ENCODE data around the gene PRSS33.

PRSS33 gene

DNA sequence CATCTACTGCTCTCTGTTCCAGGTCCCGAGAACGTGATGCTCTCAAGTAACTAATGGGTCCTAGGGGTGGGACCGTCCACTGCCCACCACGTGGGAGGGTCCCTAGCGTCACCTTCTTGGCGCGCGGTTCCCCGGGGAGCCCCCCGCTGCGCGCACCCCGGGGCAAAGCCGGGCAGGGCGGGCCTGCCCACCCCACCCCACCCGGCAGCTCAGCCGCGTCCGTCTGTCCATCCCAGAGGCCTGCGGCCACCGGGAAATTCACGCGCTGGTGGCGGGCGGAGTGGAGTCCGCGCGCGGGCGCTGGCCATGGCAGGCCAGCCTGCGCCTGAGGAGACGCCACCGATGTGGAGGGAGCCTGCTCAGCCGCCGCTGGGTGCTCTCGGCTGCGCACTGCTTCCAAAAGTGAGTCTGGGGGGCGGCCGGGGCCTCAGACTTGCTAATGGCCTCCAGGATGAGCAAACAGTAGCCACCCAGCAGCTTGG lies 11.4 kb upstream of the PRSS33 start:
- DNase-seq (ENCODE audit: low read depth) = no peak

DNA sequence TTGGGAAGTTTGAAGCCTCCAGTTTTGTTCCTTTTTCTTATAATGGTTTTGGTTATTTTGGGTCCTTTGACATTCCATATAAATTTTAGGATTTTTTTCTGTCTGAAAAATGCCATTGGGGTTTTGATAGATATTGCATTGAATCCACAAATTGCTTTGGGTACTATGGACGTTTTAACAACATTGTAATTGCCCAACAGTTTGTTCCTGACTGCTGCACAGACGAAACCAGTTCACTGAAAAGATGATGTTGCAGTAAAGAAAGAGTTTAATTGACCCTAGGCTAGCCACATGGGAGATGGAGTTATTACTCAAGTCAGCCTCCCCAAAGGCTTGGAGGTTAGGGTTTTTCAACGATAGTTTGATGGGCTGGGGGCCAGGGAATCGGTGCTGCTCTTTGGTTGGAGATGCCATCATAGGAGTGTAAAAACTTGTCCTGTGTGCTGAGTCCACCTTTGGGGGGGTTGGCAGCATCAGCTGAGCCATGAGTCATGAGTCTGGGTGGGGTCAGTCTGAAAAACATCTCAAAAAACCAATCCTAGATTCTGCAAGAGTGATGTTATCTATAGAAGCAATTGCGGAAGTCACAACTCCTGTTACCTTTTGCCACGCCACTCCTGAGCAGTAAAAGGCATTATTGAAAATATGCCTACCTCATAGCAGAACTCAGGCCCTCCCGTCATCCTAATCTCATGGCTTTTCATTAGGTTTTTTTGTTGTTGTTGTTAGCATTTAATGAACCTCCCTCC lies 8.2 kb upstream of the PRSS33 start:
- DNase-seq (ENCODE audit: low read depth) = no peak

DNA sequence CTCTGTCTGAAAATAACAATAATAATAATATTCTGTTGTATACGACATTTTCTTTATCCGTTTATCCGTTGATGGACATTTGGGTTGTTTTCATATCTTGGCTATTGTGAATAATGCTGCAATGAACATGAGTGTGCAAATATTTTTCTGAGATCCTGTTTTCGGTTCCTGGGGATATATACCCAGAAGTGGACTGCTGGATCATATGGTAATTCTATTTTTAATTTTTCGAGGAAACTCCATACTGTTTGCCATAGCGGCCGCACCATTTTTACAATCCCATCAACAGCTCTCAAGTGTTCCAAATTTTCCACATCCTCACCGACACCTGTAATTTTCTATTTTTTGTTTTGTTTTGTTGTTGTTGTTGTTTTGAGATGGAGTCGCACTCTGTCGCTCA lies 5.6 kb upstream of the PRSS33 start:
- no peak for DNase-seq (ENCODE audit: low read depth)

DNA sequence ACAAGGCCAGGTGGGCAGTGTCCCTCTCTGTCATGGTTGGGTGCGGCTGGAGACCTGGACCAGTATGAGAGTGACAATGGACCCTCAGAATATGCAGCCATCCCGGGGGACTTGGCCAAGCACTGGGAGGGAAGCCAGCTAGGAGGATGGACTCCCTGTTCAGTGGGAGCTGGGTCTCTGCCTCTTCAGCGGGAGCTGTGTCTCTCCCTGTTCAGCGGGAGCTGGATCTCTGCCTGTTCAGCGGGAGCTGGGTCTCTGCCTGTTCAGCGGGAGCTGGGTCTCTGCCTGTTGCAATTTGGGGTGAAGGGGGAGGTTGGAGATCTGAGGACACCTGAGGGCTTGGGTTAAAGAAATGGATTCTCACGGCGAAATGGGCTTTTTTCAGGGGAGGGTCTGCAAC lies 3.8 kb upstream of the PRSS33 start:
- DNase-seq (ENCODE audit: low read depth) = no peak

DNA sequence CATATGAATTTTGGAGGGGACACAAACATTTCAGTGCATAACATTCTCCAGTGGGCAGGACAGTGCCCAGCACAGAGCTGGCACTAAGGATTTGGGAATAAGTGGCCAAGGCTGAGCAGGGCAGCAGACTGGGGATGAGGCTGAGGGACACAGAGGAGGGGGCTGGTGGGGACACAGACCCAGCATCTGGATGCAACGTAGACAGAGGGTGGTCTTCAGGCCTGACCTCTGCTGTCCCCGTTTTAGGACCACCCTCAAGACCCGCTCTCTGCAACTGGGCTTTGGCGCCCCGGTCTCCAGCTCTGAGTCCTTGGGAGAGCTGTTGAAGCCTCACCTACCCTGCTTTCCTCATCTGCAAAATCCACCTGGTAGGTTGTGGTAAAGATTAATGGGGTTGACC lies 3.3 kb upstream of the PRSS33 start:
- DNase-seq (ENCODE audit: low read depth) = no peak

DNA sequence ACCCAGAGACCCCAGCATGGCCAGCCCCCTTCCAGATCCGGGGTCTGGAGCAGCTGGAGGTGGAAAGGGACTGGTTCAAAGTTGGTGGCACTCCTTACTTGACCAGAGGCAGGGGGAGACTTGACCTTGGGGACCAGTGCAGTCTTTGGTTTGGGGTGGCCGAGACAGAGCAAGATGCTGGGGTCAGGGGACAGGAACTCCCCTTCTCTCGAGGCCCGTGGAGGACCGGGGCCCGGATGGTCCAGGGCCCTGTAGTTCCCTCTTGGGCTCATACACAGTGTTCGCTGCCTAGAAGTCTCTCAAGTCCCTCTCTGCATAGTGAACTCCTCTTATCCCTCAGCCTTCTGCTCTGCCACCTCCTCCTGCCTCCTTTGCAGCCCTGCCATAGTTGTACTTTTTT lies 601 bp upstream of the PRSS33 start:
- no peak for DNase-seq (ENCODE audit: low read depth)

DNA sequence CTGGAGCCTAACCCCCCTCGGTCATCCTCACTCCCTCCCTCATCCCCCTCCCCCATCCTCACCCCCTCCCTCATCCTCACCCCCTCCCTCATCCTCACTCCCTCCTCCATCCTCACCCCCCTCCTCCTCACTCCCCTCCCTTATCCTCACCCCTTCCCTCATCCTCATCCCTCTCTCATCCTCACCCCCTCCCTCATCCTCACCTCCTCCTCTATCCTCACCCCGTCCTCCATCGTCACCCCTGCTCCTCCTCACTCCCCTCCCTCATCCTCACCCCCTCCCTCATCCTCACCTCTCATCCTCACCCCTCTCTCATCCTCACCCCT lies 571 bp downstream of the PRSS33 start:
- DNase-seq (ENCODE audit: low read depth) = no peak

DNA sequence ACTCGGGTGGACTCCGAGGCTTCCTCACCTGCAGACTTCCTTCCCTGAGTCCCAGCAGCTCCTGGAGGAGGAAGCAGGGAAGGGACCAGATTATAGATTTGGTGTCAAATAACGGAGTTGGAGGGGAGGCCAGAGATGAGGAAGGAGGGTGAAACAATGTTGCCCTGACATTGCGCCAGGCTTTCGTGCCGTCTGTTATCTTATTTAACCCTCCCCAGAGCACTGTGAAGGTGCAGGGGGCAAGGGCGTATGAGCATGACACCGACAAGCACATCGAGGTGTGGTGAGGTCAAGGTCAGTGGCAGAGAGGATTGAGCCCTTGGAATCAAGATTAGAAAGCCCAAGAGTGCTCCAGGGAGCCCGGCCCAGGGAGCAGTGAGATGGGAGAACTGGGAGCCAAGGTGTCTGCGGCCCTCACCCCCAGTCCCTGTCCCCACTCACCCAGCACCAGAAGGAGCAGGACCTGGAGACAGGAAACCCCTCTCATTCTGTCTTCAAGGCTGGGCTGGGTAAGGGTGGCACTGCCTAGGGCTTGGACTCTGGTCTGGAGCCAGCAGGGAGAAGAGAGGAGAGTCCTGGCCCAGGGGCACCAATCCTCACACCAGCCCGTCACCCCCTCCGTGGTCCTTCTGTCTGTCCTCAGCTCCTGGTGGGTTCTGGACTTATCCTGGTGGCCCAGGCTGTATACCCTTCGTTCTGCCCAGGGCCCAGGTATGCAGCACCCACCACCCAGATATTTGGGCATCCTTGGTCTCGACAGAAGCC lies 1.1 kb downstream of the PRSS33 start:
- DNase-seq (ENCODE audit: low read depth) = no peak

DNA sequence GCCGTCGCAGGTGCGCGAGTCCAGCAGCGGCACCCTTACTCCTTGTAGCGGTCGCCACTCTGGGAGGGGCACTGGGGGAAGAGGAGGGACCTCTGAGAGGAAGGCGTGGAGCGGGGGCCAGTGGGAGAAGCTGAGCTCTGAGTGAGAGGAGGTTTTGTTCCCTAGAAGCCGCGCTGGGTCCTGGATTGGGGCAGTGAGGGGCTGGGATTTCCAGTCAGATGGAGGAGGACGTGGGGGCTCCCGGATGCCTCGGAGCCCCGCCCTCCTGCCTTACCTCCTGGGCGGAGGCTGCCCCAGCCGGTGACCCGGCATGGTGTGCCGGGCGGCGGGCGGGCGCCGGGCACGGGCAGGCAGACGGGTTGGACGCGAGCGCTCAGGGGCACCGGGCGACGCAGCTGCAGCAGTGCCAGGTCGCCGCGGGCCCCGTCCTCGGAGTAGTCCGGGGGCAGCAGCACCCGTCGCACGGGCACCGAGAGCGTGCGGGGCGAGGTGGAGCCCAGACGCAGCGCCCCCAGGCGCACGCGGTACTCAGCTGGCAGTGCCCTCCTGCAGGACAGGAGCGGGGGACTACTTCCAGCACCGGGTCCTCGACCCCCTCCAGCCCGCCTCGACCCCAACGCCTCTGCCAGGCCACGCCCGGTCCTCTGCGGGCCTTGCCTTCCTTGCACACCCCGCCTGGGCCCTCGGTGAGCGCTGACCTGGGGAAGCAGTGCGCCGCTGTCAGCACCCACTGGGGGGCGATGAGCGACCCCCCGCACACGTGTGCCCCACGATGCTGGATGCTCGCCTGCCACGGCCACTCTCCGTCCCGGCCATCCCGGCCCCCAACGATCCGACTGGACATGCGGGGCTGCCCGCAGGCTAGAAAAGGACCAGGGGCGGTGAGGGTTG lies 2.0 kb downstream of the PRSS33 start:
- DNase-seq (ENCODE audit: low read depth) = peak; percentile 31

DNA sequence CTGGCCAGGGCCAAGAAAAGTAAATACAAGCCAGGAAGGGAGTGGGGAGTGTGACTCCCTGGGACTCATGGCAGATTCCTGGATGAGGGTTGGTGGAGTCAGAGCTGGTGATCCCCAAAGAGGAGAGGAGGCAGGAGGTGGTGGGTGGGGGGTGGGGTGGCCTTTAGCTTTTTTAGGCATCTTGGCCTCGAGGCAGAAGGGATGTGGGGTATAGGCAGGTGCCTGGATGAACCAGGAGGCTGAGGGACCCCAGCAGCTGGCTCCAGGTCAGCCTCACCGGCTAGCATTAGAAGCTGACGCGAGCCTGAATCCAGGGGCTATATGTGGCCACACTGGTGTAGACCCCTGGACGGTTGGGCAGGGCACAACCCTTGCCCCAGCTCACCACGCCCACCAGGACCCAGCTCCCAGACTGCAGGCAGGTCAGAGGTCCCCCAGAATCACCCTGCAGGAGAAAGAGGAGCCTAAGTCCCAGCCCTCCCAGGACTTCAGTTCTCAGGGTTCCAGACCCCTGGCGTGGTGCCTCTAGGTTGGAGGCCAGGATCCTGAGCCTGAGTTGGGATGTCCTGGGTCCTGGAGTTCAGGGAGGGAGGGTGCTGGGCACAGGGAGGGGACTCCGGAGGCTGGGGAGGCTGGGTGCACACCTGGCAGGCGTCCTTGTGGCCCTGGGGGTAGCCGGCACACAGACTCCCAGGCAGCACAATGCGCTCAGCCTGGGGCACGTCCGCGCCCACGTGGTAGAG lies 2.8 kb downstream of the PRSS33 start:
- DNase-seq (ENCODE audit: low read depth) = no peak

DNA sequence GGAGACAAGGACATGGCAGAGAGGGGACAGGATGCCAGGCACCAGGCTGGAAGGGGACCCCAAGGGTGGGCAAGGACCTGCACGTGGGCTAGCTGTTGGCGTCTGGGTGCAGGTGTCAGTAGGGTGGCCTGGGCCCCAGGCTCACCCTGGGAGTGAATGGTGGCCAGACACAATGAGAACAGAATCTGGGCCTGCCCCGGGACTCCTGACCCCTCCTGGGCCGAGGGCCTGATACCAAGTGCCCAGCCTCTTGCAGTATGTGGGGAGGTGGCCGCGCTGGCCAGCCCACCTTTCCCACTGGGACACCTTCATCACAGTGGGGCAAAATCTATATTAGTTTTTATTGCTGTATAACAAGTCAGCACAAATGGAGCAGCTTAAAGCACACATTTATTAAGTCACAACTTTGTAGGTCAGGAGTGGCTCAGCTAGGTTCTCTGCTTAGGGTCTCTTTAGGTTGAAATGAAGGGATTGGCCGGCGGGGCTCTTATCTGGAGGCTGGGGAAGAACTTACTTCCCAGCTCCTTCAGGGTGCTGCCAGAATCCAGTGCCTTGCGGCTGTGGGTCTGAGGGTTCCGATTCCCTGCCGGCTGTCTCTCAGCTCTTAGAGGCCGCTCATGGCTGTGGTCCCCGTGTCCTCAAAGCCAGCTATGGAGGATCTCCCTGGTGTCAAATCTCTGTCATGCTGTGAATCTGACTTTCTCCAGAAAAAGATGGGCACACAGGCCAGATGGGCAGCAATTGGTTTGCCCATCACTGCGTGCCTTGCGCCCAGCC lies 3.6 kb downstream of the PRSS33 start:
- DNase-seq (ENCODE audit: low read depth) = no peak

DNA sequence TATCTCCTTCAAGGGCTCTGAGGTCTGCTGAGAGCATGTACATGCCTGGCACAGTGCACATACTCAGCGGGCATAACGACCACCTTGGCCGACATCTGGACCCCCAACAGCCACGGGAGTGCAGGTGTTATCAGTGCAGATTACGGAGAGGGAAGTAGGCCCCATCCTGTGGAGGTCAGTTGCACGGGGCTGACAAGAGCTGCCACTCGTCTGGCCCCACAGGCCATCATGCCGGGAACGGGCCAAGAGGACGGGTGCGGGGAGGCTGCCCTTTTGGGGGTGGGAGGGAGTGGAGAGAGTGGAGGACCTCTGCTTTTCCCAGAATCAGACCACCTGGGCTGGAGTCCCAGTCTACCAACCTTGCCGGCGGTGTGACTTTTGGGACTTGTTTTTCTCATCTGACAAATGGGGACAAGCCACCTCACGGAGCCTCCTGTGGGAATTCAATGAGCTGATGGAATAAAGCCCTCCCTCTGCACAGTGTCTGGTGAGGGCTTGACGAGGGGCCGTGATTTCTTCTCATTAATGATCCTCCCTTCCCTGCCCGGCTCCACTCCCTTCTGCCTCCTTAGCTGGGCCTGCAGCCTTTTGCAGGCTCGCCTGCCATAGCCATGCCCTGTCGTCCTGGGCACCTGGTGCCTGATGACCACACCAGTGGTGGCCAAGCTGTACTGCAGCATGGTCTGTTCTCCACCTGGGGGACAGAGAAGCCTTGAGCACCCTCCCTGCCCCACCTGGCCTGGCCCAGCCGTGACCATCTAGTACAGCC lies 4.6 kb downstream of the PRSS33 start:
- DNase-seq (ENCODE audit: low read depth) = no peak

DNA sequence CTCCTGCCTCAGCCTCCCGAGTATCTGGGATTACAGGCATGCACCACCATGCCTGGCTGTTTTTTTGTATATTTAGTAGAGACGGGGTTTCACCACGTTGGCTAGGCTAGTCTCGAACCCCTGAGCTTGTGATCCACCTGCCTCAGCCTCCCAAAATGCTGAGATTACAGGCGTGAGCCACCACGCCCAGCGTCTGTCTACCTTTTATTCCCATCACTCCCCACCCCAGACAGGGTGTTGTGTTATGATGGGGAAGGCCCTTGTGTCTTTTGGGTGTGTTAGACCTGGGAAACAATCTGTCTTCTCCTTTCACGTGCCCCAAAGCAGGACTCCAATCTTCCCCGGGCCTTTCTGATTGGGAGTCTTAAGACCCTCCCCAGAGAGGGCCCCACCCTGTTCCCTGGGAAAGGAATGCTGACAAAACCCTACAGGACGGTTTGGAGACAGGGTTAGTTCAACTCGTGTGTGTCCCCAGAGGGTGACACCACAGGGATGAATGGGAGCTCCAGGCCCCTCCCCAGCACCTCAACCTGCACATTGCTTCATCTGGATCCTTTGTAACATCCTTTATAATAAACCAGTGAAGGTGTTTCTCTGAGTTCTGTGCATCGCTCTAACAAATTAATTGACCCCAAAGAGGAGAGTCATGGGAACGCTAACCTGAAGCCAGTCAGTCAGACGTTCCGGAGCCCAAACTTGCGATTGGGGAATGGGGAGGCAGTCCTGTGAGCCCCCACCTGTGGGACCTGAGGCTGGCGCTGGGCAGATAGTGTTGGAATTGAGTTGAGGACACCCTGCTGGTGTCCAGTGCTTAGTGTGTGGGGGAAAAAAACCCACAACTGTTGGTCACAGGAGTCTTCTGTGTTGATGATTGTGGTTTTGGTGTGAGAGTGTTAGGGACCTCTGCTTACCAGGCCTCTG lies 7.1 kb downstream of the PRSS33 start:
- no peak for DNase-seq (ENCODE audit: low read depth)

DNA sequence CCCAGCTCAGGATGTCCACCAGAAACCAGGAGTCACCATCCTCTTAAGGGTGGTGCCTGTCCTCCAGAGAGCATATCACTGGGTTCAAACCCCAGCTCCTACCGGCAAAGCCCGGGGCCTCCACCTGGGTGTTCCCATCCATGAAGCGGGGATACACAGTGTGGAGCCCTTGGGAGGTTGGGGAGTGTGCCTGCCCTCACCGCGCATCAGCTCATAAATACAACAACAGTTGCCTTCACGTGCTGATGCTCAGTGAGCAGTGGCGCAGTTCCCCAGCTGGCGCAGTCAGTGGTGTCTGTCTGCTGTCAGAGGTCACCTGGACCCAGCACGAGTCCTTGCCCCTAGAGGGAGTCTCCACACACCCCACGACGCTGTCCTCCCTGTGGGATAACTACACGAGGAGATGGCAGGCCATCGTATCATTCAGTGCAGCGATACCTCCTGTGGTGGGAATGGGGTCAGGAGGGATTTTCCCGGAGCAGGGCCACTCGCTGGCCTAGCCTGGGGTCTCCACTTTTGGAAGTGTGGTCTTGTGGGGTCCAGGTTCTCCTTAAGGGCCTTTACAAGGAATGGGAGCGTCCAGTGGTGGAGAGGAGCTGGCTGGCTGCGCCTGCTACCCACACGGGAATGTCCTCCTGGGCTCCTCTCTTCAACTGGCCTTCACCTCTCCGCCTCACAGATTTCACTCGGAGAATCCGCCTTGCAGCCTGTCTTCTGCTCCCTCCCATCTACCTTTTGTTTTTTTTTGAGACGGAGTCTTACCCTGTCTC lies 8.0 kb downstream of the PRSS33 start:
- no peak for DNase-seq (ENCODE audit: low read depth)

DNA sequence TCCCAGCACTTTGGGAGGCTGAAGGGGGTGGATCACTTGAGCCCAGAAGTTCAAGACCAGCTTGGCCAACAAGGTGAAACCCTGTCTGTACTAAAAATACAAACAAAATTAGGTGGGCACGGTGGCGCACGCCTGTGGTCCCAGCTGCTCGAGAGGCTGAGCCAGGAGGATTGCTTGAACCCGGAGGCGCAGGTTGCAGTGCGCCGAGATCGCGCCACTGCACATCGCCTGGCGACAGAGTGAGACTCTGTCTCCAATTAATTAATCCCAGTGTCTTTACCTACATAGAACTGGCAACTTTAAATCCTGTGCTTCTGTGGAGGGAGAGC lies 8.8 kb downstream of the PRSS33 start:
- DNase-seq (ENCODE audit: low read depth) = no peak

DNA sequence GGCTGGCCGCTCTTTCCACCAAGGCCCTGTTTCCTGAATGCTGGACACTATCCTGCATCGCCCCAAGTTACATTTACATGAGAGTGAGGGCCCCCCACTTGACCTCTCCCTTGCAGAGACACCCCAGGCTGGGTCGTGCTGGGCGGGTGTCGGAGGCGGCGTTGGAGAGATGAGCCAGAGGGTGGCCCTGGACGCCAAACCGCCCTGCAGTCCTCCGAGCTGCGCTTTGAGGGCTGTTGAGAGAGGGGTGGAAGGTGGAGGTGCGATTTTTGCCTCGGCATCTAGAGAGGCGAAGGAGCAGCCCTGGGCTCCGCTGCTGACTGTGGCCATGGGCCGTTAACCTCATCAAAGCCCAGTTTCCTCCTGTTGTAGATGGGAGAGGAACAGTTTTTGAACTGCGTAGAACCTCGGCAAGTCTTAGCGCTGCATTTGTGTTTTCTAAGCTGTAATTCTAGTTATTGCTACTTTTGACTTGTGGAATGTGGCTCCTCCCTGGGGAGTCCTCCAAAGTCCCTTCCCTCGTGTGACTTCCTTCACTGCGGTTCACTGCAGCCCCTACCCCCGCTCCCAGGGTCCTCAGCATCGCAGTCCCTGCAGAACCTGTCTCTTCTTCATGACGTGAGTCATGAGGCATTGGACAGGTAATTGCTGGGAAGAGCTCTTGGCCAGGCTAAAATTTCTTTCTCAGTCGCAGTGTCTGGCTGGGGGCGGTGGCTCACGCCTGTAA lies 9.3 kb downstream of the PRSS33 start:
- no peak for DNase-seq (ENCODE audit: low read depth)

DNA sequence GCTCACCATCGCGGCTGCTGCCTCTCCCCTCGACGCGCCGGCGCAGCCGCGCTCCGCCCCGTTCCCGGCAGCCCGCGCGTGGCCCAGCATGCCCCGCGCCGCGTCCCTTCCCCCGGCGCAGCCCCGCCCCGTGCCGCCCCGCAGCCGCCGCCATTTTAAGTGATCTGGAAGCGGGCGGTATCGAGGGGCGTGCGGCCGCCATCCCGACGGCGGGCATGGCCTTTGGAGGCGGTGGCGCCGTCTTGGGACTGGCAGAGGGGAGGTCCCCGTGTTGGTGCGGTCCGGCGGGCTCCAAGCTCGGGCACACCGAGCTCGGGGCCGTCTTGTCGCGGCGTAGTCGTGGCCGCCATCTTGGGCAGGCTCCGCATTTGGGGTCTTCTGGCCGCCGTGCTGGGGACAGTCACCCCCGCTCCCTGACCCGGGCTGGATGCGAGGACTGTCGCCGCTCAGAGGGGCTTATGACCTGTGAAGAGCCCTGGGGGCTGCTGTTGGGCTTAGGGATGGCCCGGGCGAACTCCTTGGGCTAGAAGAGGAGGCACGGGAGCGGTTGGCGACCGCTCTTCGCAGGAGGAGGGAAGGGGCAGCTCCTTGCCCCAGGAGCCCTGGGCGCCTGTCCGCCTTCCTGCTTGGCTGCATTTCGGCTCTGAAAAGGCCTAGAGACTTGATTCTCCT lies 10.0 kb downstream of the PRSS33 start, which contains the start of gene ELOB:
Gene ELOB (minus strand): TSS at position 50 of the 672 bp plus-strand sequence. CDS start 41 bp downstream, at position 9.
- peak; percentile 86 for DNase-seq (ENCODE audit: low read depth)
